HG02588 (cell line): Measurements from ENCODE around the gene KHNYN.
"Not testable (repeated sequence)": the region's sequence is repeated elsewhere in the genome, so short reads cannot be mapped to it uniquely, and the experiment has no call there.

Source experiments
- ATAC-seq: cut with Tn5 transposase; IDR thresholded peaks from one replicate; pipeline ENCODE4 v1.9.1; 2021; ENCODE audit warnings: mild to moderate bottlenecking, moderate library complexity; ENCODE audit not compliant: unreplicated experiment

KHNYN gene

DNA sequence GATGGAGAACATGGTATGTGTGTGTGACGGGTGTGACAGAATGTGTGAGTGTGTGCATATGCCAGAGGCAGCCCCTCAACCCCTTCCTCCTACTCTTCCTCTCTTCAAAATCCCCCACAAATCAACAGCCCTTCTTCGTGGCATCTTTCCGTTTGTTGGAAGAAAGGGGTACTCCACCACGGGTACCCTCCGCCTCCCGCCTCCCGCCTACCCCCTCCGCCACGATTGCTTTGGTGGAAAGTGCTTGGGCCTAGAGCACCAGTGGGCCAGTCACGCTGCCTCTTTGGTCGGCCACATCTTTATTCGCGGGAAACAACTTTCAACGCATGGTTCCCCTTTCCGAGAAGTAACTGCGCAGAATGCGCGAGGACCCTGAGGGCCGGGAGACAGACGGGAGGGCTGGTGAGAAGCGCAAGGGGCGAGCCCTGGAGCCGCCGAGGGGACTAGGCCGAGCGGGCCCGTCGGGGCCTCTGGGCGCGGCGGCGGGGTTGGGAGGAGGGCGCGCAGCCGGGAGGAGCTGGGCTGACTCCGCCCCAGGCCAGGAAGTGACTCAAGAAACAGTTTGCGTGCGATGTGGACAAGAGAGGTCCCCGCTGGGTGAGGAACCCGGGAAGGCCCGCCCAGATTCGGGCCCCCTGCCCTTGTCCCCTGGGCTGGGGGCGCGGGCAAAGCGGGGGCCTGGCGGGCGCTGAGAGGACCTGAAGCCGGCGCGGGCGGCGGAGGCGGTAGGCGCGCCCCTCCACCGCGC, at the start of gene KHNYN, which contains the start of gene CBLN3:
KHNYN (plus strand) TSS at position 560 of the 748 bp plus-strand sequence. CDS start 777 bp downstream, outside the sequence.
CBLN3 (minus strand) TSS at position 274 of the 748 bp plus-strand sequence. CDS start 614 bp downstream, outside the sequence.
- ATAC-seq, result peak; percentile 78

DNA sequence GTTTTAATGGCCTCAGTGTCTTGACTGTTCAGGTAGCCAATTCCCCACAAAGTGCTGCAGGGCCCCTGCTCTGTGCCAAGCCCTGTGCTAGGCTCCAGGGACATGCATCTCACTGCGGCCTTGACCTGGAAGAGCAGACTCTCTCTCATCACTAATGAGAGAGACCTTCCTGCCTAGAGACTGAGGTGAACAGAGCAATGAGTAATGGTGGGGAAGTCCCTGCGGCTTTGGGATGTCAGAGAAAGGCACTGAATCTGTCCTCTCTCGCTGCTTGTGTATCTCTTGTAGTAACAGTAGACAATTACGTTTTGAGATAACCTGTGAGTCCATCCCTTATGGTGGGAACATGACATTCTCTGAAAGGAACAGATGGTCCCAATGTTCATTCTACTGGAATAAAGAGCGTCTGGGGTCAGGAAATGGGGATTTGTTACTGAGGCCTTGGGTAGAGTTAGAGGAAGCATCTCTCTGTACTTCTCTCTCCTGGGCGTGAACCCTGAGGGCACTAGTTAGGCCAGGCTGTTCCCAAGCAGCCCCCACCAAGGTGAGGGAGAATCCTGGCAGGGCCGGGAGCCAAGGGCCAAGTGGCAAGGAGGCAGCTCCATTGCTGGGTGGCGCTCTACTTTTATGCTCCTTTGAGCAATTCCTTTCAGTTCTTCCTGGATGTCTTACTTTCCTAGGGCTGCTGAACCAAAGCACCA, 48.2 kb upstream of the KHNYN start:
- no peak for ATAC-seq

DNA sequence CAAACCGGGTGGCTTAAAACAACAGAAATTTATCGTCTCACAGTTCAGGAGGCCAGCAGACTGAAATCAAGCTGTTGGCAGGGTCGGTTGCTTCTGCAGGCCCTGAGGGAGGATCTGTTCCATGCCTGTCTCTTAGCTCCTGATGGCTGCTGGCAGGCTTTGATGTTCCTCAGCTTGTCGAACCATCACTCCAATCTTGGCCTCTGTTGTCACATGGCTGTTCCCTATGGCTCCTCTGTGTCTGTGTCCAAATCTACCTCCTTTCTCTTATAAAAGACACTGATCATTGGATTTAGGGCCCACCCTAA, 47.7 kb upstream of the KHNYN start:
- ATAC-seq, result no peak

- no peak for ATAC-seq
Observed at GRCh38 chr14:24384169-24384568, 45.6 kb upstream of the KHNYN start.

- no peak for ATAC-seq
Observed at GRCh38 chr14:24385524-24385923, 44.2 kb upstream of the KHNYN start.

DNA sequence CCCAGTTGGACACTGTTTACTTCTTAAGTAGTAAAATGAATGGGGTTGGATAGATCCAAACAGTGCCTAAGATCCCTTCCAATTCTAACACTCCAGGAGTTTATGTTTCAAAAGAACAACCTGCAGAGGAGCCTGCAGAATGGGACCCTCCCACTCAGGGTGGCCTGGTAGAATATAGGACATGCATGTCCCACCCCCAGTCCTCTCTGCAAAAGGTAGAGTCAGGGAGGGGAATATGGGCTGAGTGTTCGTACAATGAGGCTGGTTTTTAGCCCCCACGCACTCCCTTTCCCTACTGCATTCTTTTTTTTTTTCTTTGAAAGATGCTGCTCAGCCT, 42.8 kb upstream of the KHNYN start:
- ATAC-seq, result no peak

DNA sequence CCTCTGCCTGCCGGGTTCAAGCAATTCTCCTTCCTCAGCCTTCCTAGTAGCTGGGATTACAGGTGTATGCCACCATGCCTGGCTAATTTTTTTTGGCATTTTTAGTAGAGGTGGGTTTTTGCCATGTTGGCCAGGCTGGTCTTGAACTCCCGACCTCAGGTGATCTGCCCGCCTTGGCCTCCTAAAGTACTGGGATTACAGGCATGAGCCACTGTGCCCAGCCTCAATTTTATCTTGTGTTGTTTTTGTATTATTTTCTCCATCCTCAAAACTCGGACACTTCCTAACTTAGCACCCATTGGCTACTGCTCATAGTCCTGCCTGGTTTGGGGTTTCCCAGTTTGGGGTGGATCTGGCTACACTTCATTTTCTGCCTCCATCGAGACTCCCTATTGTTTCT, 42.2 kb upstream of the KHNYN start:
- ATAC-seq, result not testable (repeated sequence)

GRCh38 chr14:24388474-24389179, 41.1 kb upstream of the KHNYN start:
- ATAC-seq, result no peak

DNA sequence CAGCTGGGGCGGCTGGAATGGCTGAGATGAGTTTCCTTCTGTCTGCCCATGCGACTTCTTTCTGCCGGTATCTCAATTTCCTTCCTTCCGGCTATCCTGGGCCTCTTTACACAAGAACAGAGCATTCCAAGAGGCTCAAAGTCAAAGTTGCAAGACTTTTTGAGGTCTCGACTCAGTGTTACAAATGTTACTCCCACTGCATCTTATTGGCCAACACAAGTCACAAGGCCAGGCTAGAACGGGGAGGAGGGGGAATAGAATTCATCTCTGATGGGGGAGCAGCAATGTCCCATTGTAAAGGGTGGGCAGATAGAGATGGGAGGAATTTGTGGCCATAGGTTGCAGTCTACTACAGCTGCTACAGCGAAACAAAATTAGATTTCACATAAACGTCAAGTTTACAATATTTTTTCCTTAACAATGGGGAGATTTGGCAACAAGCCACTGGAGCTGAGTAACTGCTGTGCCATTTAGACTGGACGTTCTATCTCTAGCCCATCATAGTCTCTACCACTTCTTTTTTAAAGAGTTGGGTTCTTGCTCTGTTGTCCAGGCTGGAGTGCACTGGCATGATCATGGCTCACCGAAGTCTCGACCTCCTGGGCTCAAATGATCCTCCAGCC, 40.4 kb upstream of the KHNYN start:
- ATAC-seq, result no peak

- ATAC-seq, result no peak
Observed at GRCh38 chr14:24390701-24391468, 38.9 kb upstream of the KHNYN start.

DNA sequence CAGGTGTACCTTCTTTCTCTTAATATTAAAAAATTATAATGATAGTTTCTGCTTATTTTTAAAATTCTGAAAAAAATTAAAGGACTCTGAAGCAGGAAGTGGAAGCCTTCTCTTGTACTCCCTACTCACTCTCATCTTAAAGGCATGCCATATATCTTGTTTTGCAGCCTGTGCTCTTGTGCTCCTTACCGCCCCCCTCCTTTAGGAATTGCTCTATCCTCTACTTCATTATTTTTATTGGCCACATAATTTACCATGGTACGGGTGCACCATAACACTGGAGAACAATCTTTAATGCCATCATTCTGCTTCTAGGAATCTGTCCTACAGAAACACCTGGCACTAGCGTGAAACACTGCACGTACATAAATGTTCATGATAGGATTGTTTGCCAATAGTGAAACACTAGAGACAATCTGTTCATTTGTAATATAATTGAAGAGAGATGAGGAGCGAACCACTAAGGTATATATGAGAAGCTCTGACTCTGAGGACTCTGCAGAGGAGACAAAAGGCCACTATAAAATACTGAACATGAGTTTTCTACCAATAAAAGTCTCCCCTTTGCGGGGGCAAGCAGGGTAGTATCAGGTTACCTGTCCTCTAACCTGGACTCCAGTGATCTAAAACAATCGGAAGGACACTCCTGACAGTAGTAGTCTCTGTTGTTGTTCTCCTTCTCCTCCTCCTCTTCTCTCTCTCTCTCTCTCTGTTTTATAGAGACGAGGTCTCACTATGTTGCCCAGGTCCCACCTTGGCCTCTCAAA, 37.2 kb upstream of the KHNYN start:
- no peak for ATAC-seq

DNA sequence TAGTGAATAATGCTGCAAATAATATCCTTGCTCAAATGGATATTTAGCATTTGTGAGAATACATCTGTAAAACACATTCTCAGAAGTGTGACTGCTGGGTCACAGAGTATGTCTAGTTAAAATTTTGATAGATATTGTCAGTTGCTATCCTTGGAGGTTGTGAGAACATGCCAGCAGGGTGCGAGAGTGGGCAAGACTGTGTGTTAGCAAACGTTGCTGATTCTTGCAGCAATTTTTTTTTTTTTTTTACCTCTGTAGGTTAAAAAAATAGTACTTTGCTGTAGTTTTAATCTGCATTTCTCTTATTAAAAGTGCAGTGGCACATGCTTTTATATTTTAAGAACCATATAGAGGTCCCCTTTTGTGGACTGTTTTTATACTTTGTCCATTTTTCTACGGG, 35.5 kb upstream of the KHNYN start:
- no peak for ATAC-seq

DNA sequence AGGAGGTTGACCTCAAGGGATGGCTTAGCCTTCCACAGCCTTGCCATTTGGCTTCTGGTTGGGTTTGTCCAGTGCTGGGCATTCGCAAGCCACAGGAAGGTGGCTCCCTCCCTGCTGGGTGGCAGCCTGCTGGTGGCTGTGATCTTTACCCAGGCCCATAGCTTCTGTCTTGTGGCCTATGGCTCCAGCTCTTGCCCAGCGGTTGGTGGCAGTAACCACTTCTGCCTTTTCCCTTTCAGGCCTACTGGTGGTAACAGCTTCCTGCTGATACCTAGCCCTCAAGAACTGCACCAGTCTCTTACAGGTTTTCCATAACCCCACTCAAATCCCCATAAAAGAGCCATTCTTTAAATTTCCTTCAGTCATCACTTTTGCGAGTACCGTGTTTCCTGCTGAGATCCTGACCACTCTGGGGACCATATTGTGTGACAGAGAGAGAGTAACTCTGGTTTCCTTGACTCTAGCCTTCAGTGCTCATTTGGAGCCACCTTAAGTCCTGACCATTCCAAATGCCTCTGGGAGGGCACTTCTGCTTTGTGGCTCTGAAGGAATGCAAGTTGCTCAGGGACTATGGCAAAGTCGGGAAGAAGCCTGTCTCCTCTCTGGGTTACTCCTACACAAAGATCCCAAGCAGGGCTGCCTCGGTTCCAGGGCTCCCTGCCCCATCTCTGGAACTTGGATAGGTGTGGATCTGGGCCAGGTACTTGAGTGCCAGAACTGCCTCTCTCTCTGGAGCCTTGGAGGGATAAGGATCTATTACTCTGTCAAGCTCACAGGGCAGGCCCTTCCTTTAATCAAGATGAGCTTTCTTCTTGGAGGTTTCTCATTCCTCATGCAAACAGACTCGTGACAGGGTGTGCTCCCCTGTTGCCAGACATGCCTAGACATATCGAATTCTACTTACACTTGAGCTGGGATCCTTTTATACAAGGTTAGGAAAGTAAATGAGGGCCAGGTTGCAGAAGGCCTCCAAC, 33.9 kb upstream of the KHNYN start:
- ATAC-seq, result no peak

DNA sequence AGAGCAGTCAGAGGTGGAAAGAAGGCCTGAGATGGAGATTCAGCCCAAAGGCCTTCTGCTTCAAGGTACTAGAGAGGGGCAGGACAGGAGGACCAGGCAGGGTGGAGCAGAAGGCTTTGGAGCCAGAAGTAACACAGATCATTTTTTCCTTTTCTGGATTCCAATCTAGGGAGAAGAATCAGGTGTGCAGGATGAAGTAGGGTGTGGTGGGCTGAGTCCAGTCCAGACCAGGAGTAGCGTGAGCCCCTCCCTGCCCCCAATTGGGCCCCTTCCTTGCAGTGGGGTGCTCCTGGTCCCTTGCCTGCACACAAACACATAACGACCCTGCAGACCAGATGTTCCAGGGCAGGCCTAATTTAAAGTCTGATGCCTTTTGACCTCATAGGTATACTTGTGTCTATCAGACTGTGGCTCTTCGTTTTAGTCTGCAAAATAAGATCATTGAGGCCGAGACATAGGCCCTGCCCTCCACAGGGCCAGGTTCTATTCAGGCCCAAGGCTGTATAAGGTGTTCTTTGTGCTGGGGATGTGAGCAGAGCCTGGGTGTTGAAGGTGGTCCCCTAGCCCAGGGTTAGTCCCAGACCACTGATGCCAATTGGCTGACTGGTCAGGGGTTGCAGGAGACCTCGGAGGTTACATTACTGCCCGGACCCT, 32.0 kb upstream of the KHNYN start:
- ATAC-seq, result no peak

DNA sequence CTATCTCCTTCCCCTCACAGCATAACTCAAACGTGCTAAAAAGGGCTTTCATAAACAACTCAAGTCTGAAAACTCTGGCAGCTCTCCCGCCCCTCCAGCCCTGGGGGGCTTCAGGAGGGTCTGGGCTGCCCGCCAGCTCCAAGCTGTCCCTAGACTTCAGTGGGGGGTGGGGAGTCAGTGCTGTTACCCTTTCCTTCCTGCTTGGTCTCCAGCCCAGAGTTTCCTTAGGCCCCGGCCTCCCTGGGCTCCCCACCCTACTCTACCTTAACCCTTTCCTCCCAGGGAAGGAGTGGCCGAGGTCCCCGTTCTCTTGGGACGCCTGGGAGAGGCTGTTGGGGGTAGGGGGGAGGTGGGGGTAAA, 31.5 kb upstream of the KHNYN start:
- ATAC-seq, result no peak

- no peak for ATAC-seq
Observed at GRCh38 chr14:24398653-24399446, 30.9 kb upstream of the KHNYN start, which contains the start of gene NYNRIN. TSS of gene NYNRIN (plus strand) at chr14:24399003. CDS start at chr14:24399247, 244 bp downstream.

- no peak for ATAC-seq
Observed at GRCh38 chr14:24399447-24399822, 30.3 kb upstream of the KHNYN start.
